Measurements from ENCODE around the gene FN1.

FN1 gene

DNA sequence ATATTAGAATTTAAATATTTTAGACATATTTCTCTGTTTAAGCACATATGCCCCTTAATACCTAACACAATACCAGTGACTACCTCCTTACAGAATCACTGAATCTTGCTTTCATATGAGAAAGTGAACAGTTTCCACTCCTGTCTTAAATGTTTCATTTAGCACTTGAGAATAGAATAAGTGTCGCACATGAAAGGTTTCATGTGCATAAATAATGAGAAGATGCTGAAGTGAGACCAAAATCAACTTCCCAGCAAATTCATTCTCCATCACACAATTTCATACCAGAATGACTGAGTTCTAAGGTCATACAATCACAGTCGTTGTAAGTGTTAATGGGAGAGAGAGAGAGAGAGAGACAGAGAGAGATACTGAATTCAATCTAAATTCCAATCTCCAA lies 72.8 kb downstream of the FN1 start:
- Histone ChIP-seq H3K4me3 (ENCODE audit: low read depth, low read length) (no peak overlapping the region), H3K36me3 (ENCODE audit: control insufficient read depth in 2 of 2, insufficient read depth in 1 of 2, low read length in 2 of 2) (peaks cover 37 to 82% of the 10 kb centered on the region in 2 experiments), H3K9me3 (ENCODE audit: control insufficient read depth, insufficient read depth, low read depth, low read length) (no peaks in the 10 kb centered on the region), H3K27ac (ENCODE audit: extremely low read depth, low read depth, low read length) (no peak overlapping the region), H3K4me1 (ENCODE audit: control insufficient read depth, insufficient read depth, low read length) (no peaks in the 10 kb centered on the region)
- TF ChIP-seq SP3 (tag by site-specific recombination; IDR thresholded peaks at IDR 0.05) = no peak
- no peak for TF ChIP-seq ZFHX2 (tag by site-specific recombination; conservative IDR thresholded peaks at IDR 0.05)
- no peak for TF ChIP-seq ZNF214 (tag by site-specific recombination; IDR thresholded peaks at IDR 0.05; ENCODE audit: borderline replicate concordance)
- TF ChIP-seq, protein P1, sequence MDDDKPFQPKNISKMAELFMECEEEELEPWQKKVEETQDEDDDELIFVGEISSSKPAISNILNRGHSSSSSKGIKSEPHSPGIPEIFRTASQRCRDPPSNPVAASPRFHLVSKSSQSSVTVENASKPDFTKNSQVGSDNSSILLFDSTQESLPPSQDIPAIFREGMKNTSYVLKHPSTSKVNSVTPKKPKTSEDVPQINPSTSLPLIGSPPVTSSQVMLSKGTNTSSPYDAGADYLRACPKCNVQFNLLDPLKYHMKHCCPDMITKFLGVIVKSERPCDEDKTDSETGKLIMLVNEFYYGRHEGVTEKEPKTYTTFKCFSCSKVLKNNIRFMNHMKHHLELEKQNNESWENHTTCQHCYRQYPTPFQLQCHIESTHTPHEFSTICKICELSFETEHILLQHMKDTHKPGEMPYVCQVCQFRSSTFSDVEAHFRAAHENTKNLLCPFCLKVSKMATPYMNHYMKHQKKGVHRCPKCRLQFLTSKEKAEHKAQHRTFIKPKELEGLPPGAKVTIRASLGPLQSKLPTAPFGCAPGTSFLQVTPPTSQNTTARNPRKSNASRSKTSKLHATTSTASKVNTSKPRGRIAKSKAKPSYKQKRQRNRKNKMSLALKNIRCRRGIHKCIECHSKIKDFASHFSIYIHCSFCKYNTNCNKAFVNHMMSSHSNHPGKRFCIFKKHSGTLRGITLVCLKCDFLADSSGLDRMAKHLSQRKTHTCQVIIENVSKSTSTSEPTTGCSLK (tag by site-specific recombination; IDR thresholded peaks at IDR 0.05) = no peak
- no peak for TF ChIP-seq ZNF211 (tag by site-specific recombination; IDR thresholded peaks at IDR 0.05; ENCODE audit: low read depth)
- TF ChIP-seq ZEB2 (tag by site-specific recombination; IDR thresholded peaks at IDR 0.05) = no peak
- no peak for TF ChIP-seq ZNF777 (tag by site-specific recombination; IDR thresholded peaks at IDR 0.05; ENCODE audit: borderline replicate concordance)
- no peak for TF ChIP-seq ZNF626 (tag by site-specific recombination; IDR thresholded peaks at IDR 0.05)
- no peak for TF ChIP-seq ZSCAN23 (tag by site-specific recombination; IDR thresholded peaks at IDR 0.05)
- TF ChIP-seq, protein P2, sequence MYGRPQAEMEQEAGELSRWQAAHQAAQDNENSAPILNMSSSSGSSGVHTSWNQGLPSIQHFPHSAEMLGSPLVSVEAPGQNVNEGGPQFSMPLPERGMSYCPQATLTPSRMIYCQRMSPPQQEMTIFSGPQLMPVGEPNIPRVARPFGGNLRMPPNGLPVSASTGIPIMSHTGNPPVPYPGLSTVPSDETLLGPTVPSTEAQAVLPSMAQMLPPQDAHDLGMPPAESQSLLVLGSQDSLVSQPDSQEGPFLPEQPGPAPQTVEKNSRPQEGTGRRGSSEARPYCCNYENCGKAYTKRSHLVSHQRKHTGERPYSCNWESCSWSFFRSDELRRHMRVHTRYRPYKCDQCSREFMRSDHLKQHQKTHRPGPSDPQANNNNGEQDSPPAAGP (tag by site-specific recombination; IDR thresholded peaks at IDR 0.05) = no peak
- TF ChIP-seq, protein P3, sequence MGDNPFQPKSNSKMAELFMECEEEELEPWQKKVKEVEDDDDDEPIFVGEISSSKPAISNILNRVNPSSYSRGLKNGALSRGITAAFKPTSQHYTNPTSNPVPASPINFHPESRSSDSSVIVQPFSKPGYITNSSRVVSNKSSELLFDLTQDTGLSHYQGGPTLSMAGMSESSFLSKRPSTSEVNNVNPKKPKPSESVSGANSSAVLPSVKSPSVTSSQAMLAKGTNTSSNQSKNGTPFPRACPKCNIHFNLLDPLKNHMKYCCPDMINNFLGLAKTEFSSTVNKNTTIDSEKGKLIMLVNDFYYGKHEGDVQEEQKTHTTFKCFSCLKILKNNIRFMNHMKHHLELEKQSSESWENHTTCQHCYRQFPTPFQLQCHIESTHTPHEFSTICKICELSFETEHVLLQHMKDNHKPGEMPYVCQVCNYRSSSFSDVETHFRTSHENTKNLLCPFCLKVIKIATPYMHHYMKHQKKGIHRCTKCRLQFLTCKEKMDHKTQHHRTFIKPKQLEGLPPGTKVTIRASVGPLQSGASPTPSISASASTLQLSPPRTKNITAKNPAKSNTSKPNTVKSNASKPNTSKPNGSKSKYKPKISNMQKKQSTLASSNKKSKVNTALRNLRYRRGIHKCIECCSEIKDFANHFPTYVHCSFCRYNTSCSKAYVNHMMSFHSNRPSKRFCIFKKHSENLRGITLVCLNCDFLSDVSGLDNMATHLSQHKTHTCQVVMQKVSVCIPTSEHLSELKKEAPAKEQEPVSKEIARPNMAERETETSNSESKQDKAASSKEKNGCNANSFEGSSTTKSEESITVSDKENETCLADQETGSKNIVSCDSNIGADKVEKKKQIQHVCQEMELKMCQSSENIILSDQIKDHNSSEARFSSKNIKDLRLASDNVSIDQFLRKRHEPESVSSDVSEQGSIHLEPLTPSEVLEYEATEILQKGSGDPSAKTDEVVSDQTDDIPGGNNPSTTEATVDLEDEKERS (tag by site-specific recombination; IDR thresholded peaks at IDR 0.05) = no peak
- no peak for TF ChIP-seq ZNF785 (tag by site-specific recombination; IDR thresholded peaks at IDR 0.05)
- TF ChIP-seq ZNF266 (tag by site-specific recombination; IDR thresholded peaks at IDR 0.05; ENCODE audit: low read depth) = no peak
- TF ChIP-seq, protein P4, sequence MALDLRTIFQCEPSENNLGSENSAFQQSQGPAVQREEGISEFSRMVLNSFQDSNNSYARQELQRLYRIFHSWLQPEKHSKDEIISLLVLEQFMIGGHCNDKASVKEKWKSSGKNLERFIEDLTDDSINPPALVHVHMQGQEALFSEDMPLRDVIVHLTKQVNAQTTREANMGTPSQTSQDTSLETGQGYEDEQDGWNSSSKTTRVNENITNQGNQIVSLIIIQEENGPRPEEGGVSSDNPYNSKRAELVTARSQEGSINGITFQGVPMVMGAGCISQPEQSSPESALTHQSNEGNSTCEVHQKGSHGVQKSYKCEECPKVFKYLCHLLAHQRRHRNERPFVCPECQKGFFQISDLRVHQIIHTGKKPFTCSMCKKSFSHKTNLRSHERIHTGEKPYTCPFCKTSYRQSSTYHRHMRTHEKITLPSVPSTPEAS (tag by site-specific recombination; IDR thresholded peaks at IDR 0.05) = no peak
- POLR2A ChIA-PET = no interaction called here
- CTCF ChIA-PET = no interaction called here

DNA sequence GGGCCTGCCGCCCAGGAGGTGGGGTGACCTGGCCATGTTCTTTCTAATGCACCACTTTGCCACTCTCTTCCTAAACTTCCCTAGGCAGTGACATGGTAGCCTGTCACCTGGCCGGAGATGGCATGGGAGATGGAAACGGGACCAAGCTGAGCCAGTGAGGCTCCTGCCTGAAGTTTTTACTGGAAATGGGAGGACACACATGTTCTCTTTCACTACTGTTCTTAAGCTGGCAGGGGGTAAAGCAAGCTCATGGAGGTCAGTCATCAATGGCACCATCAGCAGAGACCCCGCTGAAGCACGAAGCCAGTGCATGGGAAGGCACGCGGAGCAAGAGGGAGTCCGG lies 73.3 kb downstream of the FN1 start:
- Histone ChIP-seq H3K27ac (ENCODE audit: extremely low read depth, low read depth, low read length) (no peak overlapping the region), H3K4me3 (ENCODE audit: low read depth, low read length) (no peak overlapping the region), H3K36me3 (ENCODE audit: control insufficient read depth in 2 of 2, insufficient read depth in 1 of 2, low read length in 2 of 2) (peaks cover 35 to 77% of the 10 kb centered on the region in 2 experiments), H3K9me3 (ENCODE audit: control insufficient read depth, insufficient read depth, low read depth, low read length) (no peaks in the 10 kb centered on the region), H3K4me1 (ENCODE audit: control insufficient read depth, insufficient read depth, low read length) (no peaks in the 10 kb centered on the region)
- POLR2A ChIA-PET = no interaction called here
- CTCF ChIA-PET = interaction anchor here (0.6 kb wide), 1 partner anchor 67 kb away, joined by 3 read pairs; no protein-coding TSS in a partner anchor
- TF ChIP-seq, protein P1 (tag by site-specific recombination; IDR thresholded peaks at IDR 0.05) = no peak
- TF ChIP-seq ZNF521 (tag by site-specific recombination; IDR thresholded peaks at IDR 0.05) (no peak), SCRT1 (tag by site-specific recombination; IDR thresholded peaks at IDR 0.05; ENCODE audit: borderline replicate concordance) (no peak), ZNF335 (tag by site-specific recombination; conservative IDR thresholded peaks at IDR 0.05) (no peak), ZNF549 (tag by site-specific recombination; IDR thresholded peaks at IDR 0.05) (no peak)
- TF ChIP-seq, protein P5, sequence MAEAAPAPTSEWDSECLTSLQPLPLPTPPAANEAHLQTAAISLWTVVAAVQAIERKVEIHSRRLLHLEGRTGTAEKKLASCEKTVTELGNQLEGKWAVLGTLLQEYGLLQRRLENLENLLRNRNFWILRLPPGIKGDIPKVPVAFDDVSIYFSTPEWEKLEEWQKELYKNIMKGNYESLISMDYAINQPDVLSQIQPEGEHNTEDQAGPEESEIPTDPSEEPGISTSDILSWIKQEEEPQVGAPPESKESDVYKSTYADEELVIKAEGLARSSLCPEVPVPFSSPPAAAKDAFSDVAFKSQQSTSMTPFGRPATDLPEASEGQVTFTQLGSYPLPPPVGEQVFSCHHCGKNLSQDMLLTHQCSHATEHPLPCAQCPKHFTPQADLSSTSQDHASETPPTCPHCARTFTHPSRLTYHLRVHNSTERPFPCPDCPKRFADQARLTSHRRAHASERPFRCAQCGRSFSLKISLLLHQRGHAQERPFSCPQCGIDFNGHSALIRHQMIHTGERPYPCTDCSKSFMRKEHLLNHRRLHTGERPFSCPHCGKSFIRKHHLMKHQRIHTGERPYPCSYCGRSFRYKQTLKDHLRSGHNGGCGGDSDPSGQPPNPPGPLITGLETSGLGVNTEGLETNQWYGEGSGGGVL (tag by site-specific recombination; IDR thresholded peaks at IDR 0.05) = no peak
- TF ChIP-seq, protein P6, sequence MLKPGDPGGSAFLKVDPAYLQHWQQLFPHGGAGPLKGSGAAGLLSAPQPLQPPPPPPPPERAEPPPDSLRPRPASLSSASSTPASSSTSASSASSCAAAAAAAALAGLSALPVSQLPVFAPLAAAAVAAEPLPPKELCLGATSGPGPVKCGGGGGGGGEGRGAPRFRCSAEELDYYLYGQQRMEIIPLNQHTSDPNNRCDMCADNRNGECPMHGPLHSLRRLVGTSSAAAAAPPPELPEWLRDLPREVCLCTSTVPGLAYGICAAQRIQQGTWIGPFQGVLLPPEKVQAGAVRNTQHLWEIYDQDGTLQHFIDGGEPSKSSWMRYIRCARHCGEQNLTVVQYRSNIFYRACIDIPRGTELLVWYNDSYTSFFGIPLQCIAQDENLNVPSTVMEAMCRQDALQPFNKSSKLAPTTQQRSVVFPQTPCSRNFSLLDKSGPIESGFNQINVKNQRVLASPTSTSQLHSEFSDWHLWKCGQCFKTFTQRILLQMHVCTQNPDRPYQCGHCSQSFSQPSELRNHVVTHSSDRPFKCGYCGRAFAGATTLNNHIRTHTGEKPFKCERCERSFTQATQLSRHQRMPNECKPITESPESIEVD (tag by site-specific recombination; IDR thresholded peaks at IDR 0.05) = no peak
